Measurements from ENCODE around the gene AKR1C4. TPM values are rescaled to one million over a fixed set of nuclear protein-coding genes. Genes with fewer than 3 reads are reported as not detected.
"Not testable (repeated sequence)": the region's sequence is repeated elsewhere in the genome, so short reads cannot be mapped to it uniquely, and the experiment has no call there.

Gene AKR1C4
- not detected for total RNA-seq

DNA sequence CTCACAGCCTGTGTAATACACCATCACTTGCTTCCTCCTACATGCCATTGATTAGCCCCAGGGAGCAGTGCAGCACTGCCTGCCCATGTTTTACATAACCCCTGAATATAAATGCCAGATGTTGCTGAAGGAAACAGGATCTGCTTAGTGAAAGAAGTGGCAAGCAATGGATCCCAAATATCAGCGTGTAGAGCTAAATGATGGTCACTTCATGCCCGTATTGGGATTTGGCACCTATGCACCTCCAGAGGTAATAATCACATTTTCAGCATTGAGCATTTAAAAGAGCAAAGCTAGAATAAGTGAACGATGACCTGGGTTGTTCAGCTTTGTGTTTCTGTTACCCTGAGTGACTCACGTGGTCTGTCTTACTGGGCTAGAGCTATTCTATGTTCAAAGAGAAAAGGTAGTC lies at the start of gene AKR1C4:
Gene AKR1C4 (plus strand): TSS at position 136 of the 412 bp plus-strand sequence. CDS start 31 bp downstream, at position 167.
- no peak for DNase-seq

DNA sequence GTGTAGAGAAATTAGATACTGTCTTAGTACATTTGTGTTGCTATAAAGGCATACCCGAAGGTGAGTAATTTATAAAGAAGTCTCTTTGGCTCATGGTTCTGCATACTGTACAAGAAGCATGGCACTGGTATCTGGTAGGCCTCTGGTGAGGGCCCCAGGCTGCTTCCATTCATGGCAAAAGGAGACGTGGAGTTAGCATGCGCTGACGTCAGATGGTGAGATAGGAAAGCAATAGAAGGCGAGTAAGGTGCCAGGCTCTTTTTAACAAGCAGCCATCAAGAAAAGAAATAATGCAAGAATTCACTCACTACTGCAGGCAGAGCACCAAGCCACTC lies 49.8 kb upstream of the AKR1C4 start:
- no peak for DNase-seq

DNA sequence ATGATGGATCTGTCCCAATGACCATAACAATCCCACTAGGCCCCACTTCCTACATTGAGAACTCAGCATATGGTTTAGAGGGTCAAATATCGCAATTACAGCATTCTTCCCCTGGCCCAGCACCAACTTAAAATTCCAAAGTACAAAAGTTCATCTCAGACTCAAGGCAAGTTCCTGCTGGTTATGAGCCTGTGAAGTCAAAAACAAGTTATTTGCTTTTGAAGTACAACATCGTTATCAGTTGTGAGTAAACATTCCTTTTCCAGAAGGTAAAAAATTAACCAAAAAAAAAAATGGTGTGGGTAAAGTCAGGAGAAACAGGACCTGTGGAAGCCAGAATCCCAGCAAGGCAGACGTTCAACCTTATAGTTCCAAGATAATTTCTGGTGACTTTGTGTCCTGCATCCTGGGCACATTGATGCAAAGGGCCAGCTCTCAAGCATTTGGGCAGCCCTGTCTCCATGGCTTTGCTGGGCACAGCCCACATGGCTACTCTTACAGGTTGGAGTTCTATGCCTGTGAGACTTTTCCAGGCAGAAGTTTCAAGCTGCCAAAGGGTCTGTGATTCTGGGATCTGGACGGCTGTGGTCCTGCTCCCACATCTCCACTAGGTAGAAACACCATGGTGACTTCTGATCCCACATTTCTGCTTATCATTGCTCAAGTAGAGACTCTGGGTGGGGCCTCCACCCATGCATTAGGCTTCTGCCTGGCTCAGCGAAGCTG lies 49.2 kb upstream of the AKR1C4 start:
- no peak for DNase-seq

DNA sequence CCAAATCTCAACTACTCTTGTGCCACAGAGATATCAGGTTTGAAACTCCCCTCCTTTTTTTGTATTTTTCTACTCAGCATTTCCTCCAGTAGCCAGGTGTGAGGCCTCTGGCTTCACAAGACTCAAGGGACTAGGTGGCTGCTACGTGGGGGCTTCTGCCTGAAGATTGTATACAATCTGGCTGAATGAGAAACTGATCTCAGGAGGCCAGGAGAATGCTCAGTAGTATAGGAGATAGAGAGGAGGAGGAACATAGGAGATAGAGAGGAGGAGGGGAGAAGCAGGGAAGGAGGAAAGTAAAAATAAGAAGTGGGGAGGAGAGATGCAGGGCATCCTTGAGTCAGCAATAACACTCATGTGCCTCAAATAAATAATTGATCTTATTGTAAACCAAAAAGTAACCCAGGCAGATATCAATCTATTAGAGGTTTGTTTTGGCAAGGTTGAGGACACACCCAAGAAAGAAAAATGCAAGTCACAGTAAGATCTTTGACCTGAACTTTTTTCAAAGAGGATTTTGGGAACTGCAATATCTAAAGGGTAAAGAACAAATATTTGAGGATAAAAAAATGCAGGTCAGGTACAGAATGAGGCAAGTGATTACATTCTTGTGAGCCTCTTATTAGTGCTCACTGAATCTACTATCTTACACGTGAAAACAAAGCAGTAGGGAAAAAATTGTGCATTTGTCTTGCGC lies 48.5 kb upstream of the AKR1C4 start:
- DNase-seq: no peak

DNA sequence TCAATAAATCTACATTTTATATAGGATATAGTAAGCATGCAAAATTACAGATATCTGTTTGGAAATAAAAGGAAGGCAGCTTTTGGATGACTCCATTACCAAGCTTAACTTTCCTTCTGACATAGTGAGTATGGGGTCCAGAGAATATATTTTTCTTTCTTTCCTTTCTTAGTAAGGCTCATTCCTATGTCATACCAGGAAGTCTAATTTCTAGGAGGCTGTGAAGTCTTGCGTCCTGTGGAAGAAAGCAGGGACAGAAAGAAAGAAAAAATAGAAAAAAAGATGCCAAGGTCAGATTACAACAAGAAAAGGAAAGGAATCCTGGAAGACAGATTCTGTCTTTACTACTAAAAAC lies 48.0 kb upstream of the AKR1C4 start:
- no peak for DNase-seq

DNA sequence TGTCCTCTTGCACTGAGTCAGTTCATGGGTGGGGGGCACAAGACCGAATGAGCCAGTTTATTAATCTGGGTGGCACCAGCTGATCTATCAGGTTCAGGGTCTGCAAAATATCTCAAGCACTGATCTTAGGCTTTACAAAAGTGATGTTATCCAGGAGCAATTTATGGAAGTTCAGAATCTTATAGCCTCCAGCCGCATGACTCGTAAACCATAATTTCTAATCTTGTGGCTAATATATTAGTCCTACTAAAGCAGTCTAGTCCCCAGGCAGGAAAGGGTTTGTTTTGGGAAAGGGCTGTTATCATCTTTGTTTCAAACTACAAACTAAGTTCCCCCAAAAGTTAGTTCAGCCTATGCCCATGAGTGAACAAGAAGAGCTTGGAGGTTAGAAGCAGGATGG lies 45.6 kb upstream of the AKR1C4 start:
- DNase-seq: no peak

DNA sequence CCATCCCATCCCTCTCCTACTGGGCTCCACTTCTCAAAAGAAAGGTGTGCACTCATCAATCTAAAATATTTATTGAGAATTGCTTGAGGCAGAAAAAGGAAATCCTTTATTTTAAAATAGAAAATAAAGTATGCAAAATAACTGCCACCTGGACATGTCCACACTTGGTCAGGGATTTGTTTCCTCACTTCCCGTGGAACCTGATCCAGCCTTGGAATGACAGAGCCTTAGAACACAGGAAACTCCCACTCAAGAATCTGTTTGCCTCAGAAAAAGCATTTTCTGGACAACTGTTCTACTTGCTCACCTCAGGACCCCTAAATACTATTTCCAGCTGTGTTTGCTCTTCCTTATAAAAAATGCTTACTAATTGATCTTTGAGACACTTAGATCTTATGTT lies 40.7 kb upstream of the AKR1C4 start:
- no peak for DNase-seq

DNA sequence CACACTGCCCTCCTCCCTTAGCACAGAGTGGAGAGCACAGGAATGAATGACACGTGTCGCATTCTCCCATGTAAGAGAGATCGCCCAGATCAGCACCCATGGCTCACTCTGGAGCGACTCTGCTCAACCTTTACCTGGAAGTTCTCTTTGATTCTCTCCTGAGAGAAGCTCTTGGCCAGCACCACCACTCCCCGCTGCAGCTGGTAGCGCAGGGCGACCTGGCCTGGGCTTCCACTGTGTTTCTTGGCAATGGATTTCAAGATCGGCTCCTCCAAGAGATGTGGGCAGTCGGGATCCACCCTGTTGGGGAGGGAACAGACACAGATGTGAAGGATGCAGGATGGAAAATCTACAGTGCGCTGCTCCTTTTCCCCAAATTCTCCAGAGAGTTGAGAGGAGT lies 39.1 kb upstream of the AKR1C4 start:
- no peak for DNase-seq

DNA sequence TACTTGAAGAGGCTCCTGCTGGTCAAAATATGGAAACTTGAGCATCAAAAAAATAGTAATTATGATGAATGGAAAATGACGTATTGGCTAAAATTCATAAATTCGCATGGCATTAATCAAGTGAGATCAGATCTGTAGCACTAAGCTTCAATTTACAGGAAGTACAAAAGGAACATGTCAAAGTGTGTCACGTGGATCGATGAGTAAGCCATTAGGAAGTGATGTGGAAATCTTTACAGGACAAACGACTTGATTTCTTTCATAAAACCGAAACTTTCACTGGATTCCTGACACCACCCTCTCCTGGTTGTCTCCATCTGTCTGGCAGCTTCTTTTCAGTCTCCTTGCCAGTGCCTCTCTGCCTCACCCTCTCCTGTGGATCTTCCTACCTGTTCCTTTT lies 37.5 kb upstream of the AKR1C4 start:
- DNase-seq: no peak

DNA sequence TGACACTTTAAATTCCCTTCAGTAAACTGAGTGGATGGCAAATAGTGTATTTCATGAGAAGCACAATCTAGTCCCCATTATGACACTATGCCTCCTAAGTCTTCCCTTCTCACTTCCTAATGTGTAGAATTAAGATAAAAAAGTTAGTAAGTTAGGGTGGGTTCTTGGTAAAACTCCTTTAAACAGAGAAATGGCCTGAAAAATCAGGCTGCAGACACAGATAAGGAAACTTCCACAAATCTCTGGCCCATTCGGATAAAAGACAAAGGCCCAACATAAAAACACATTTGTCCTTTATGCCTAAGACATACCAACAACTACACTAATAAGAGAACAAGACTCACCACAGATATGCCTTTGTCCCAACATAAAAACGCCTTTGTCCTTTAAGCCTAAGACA lies 33.1 kb upstream of the AKR1C4 start:
- DNase-seq: no peak

DNA sequence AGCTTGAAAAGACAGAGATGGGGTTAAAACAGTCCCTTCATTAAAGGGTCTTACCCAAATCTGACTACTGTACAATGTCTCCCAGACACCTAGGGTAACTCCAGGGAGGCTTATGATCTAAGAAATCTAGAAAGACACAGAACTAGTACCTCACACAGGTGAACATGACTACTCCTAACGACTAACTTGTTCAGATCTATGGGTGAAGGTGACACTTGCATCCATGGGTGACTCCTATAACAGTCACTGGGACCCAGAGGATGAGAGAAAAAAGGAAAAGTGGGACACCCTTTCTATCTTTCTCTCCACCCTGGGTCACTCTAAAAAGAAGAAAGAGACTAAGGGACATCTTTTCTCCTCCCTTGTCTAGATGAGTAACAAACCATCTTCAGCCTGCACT lies 30.9 kb upstream of the AKR1C4 start:
- no peak for DNase-seq

DNA sequence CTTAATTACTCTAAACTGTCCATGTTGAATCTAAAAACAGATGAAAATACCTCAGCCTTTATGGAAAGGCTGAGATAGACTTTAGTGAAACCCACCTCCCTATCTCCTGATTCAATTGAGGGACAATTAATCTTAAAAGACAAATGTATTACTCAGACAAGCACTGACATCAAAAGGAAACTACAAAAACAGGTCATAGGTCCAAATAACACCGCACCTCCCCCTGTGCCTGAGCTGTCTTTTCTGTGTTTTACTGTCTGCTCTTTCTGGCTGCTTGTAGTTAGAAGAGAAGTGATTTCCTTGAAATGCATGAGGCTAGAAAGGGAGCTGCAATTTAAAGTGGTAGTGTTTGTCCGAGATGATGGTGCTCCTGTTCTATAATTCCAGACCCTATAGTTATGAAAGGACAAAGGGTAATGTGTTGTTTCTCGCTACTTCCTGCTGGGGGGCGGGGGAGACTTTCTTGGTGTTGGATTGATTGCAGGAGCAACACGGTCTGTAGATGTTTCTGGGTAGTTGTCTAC lies 27.7 kb upstream of the AKR1C4 start:
- no peak for DNase-seq

DNA sequence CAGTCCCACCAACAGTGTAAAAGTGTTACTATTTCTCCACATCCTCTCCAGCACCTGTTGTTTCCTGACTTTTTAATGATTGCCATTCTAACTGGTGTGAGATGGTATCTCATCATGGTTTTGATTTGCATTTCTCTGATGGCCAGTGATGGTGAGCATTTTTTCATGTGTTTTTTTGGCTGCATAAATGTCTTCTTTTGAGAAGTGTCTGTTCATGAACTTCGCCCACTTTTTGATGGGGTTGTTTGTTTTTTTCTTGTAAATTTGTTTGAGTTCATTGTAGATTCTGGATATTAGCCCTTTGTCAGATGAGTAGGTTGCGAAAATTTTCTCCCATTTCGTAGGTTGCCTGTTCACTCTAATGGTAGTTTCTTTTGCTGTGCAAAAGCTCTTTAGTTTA lies 21.1 kb upstream of the AKR1C4 start:
- DNase-seq: not testable (repeated sequence)

DNA sequence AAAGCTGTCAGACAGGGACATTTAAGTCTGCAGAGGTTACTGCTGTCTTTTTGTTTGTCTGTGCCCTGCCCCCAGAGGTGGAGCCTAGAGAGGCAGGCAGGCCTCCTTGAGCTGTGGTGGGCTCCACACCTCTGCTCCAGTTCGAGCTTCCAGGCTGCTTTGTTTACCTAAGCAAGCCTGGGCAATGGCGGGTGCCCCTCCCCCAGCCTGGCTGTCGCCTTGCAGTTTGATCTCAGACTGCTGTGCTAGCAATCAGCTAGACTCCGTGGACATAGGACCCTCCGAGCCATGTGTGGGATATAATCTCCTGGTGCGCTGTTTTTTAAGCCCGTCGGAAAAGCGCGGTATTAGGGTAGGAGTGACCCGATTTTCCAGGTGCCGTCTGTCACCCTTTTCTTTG lies 16.1 kb upstream of the AKR1C4 start:
- not testable (repeated sequence) for DNase-seq

DNA sequence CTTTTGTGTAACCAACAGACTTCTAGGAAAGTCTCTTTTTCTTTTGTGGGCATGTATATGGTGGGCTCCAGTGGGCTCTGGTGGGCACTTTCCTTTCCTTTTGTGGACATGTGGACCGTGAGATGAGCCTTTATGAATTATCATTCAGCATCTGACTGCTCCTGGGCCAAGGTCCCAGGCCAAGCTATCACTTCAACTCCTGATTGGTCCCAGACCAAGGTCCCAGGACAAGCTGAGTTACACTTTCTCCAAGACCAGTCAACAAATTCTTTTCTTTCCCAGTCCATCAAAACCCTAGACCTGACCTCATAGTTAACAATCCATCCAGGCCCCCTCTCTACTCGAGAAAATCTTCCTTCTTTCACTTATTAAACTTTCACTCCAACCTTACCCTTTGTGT lies 12.7 kb upstream of the AKR1C4 start:
- DNase-seq: no peak

DNA sequence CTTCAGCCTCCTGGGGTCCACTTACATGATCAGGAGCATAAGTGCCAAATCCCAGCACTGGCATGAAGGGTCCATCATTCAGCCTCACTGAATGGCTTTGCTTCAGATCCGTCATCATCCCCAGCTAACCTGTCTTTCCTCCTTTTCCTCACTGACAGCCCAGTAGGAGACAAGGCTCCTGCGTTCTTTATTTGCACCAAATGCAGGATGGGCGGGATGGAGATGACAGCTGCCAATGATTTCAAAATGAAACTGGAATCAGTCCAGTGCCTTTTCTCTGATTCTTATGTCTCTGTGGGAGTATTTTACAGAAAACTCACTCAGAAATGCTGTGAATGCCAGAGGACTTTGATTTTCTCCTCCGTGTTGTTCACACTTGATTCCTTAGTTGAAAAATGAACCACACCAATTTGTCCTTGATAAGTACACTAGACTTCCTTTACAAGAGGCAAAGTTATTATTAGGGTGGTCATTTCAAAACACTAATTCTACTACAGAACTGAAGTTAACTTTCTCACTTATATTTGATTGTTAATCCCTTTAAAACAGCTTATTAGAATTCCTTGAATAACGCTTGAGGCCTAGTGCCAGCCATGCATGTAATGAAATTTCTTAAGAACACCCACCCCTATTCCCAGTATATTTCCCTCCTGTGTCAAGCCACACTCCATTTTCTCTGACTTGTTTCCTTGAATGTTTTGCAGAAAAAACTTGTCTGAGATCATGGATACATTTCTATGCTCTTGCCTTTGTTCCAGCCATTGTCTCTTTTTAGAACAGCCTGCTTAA lies 11.5 kb upstream of the AKR1C4 start, which contains the start of gene AKR1C8:
Gene AKR1C8 (minus strand): TSS at position 164 of the 789 bp plus-strand sequence. CDS start 46 bp downstream, at position 118.
- DNase-seq: peak; percentile 9

DNA sequence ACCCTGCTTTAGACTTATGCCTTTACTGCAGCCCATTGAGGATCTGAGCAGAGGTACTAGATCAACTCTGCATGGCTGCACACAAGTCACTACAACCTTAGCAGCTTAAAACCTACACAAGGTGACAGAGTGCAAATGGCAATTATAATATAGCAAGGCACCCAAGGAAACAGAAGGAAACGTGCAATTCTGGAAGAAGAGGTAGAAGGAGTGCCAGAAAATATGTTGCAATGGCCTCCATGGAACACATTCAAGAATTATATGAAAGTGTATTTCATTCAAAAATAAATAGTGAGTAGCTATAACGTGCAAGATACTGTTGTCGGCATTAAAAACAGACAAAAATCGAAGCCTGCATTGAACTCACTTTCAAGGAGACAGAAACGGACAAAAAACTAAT lies 8.8 kb upstream of the AKR1C4 start:
- no peak for DNase-seq

DNA sequence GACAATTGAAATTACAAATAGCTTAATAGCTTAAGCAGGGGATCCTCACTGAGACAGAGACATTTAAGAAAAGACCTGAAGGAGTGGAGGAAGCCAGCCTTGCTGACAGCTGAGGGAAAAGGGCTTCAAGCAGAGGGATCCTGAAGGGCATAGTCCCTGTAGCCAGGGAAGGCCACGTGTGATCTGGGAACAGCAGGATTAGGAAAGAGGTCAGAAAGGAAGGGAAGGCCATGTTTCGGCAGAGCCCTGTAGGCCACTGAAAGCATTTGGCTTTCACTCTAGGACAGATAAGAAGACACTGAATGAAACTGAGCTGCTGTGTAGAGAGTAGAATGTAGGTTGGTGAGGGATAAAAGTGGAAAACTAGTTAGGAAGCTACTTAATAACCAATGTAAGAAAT lies 8.3 kb upstream of the AKR1C4 start:
- DNase-seq: no peak

DNA sequence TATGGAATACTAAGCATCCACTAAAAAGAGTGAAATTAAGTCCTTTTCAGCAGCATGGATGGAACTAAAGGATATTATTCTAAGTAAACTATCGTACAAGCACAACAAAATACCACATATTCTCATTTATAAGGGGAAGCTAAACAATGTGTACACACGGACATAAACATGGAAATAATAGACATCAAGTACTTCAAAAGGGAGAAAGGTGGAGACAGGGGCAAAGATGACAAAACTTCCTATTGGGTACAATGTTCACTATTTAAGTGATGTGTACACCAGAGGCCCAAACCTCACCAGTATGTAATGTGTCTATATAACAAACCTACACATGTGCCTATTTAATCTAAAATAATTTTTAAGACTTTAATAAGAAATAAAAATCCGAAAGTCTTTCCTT lies 2.2 kb upstream of the AKR1C4 start:
- no peak for DNase-seq

DNA sequence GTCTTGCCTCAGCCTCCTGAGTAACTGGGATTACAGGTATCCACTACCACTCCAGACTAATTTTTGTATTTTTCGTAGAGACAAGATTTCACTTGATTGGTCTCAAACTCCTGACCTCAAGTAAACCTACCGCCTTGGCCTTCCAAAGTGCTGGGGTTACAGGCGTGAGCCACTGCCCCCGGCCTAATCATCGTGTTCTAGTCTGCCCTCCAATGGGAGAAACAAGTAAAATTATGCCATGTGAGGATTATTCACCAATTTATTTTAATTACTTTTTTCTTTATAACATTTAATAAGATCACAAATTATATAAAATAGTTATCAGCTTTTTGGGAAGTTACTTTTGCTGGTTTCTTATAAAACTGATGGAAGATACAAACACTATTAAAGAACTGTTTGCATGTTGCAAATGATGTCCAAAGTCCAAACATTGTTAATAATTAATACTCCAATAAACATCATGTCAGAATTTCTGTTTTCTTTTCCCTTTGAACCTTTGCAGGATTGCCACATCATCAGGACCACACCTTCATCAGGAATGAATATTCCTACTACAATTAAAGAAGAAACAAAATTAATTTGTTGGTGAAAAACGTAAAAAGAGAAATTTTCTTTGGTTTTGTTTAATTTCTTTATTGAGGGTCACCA lies 786 bp upstream of the AKR1C4 start:
- no peak for DNase-seq

DNA sequence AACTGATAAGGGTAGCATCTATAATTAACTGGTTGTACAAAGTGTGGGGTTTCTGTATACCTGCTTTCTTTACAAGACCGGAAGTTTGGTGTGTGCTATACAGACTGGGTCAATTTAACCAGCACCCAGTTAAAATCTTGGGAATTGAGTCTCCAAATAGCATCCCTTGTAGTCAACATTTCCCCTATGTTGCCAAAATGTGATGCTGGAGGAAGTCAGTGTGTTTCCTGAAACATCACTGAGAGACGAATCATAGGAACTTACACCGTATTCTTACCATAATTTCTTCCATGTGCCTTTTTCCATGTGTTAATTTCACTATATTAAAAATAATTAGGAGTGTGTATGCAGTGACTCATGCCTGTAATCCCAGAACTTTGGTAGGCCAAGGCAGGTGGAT lies 1.7 kb downstream of the AKR1C4 start:
- DNase-seq: no peak

DNA sequence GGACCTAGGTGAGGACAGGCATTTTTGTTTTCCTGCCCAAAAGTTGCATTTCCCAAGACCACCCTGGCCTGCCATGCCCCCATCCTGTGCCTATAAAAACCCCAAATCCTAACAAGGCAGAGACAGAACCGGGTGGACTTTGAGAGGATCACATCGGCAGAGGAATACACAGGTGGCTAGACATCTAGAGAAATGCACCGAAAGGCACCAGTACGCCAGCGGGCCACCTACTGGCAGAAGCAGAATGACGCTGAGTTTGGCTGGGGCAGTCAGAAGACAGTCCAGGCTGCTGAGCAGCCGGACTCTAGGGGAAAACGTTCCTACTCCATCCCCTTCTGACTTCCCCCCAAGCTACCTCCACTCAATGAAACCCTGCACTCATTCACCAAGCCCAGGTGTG lies 2.8 kb downstream of the AKR1C4 start:
- no peak for DNase-seq

DNA sequence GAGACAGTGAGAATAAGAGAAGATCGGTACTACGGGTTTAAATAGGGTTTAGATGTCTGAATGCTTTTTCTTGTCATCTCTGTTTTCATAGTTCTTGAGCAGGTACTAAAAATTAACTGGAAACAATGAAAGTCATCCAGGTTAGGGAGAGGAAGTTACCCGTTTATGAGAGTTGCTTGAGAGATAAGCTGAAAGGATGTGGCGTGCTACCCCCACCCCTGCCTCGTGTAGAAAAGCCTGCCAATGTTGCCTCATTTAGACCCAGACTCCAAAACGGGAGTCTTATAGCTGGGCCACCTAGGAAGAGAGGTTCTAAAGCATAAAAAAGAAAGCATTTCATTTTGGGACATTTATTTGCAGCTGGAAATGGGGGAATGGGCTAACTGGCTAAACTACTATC lies 10.2 kb downstream of the AKR1C4 start:
- DNase-seq: no peak

Measured in skin of body (tissue), 2 donors.